Measurements from ENCODE around the gene DMXL2. TPM values are rescaled to one million over a fixed set of nuclear protein-coding genes. Genes with fewer than 3 reads are reported as not detected.

DMXL2 gene
- total RNA-seq, 4 donors from 2014 or later, result 6.9 to 15.1 (median 11.7) TPM

GRCh38 chr15:51491941-51492340 lies 130.6 kb downstream of the DMXL2 start:
- 81 to 92% methylated on average over 5 of the region's 5 CpGs for WGBS, 2 donors

GRCh38 chr15:51484781-51485180 lies 137.8 kb downstream of the DMXL2 start:
- peaks cover 0 to 72% (median 0%) of the 10 kb centered on the region in 3 donors for H3K36me3 ChIP-seq
- H3K27me3 ChIP-seq, result no peaks in the 10 kb centered on the region
- DNase-seq, result no peak
- peaks cover 0 to 22% (median 13%) of the 10 kb centered on the region in 3 donors for H3K9me3 ChIP-seq
- intact Hi-C loops (cut with DNase I), result no loop called here
- no peak overlapping the region for H3K4me3 ChIP-seq
- TF ChIP-seq CTCF (IDR thresholded peaks at IDR 0.05), result no peak
- TF ChIP-seq POLR2A (IDR thresholded peaks at IDR 0.05), result no peak
- H3K27ac ChIP-seq, result no peak overlapping the region
- whole genome bisulfite sequencing, 2 donors, result 80 to 89% methylated on average over 1 of the region's 1 CpG
- no peaks in the 10 kb centered on the region for H3K4me1 ChIP-seq

More at GRCh38 chr15:51491941-51492340, 130.6 kb downstream of the DMXL2 start:
- TF ChIP-seq CTCF (IDR thresholded peaks at IDR 0.05), result no peak
- no peak for TF ChIP-seq POLR2A (IDR thresholded peaks at IDR 0.05)
- Histone ChIP-seq H3K27me3 (no peaks in the 10 kb centered on the region), H3K27ac (no peak overlapping the region), H3K4me1 (no peaks in the 10 kb centered on the region), H3K4me3 (no peak overlapping the region), H3K9me3 (no peaks in the 10 kb centered on the region), H3K36me3 (peaks cover 0 to 32% (median 0%) of the 10 kb centered on the region in 3 donors)
- intact Hi-C loops (cut with DNase I), result no loop called here
- no peak for DNase-seq

- Histone ChIP-seq H3K27ac (no peak overlapping the region), H3K36me3 (peaks cover 0 to 76% (median 0%) of the 10 kb centered on the region in 3 donors), H3K27me3 (no peaks in the 10 kb centered on the region), H3K9me3 (peaks cover 0 to 22% (median 13%) of the 10 kb centered on the region in 3 donors), H3K4me1 (no peaks in the 10 kb centered on the region), H3K4me3 (no peak overlapping the region)
- intact Hi-C loops (cut with DNase I), result no loop called here
- TF ChIP-seq POLR2A (IDR thresholded peaks at IDR 0.05) (no peak), CTCF (IDR thresholded peaks at IDR 0.05) (no peak)
- 100% methylated on average over 2 of the region's 3 CpGs; no CpG with 5 or more reads in 1 of the 2 donors for WGBS, 2 donors
- DNase-seq, result no peak
Measured at GRCh38 chr15:51483985-51484384, 138.6 kb downstream of the DMXL2 start.

- Histone ChIP-seq H3K4me1 (no peaks in the 10 kb centered on the region), H3K36me3 (peaks cover 0 to 71% (median 0%) of the 10 kb centered on the region in 3 donors), H3K27ac (no peak overlapping the region), H3K4me3 (no peak overlapping the region), H3K27me3 (no peaks in the 10 kb centered on the region), H3K9me3 (peaks cover 0 to 22% (median 13%) of the 10 kb centered on the region in 3 donors)
- 83% methylated on average over 1 of the region's 8 CpGs; no CpG with 5 or more reads in 1 of the 2 donors for WGBS, 2 donors
- intact Hi-C loops (cut with DNase I), result no loop called here
- DNase-seq, result no peak
- TF ChIP-seq POLR2A (IDR thresholded peaks at IDR 0.05), result no peak
- TF ChIP-seq CTCF (IDR thresholded peaks at IDR 0.05), result no peak
Measured at GRCh38 chr15:51483520-51483919, 139.1 kb downstream of the DMXL2 start.

GRCh38 chr15:51475736-51476135 lies 146.8 kb downstream of the DMXL2 start:
- TF ChIP-seq CTCF (IDR thresholded peaks at IDR 0.05) (no peak), POLR2A (IDR thresholded peaks at IDR 0.05) (no peak)

More at GRCh38 chr15:51475736-51476135, 146.8 kb downstream of the DMXL2 start:
- no peaks in the 10 kb centered on the region for H3K27me3 ChIP-seq
- intact Hi-C loops (cut with DNase I), result no loop called here
- no peaks in the 10 kb centered on the region for H3K4me1 ChIP-seq
- no peak overlapping the region for H3K4me3 ChIP-seq
- DNase-seq, result no peak
- peaks cover 0 to 44% (median 0%) of the 10 kb centered on the region in 3 donors for H3K36me3 ChIP-seq
- no peak overlapping the region for H3K27ac ChIP-seq
- H3K9me3 ChIP-seq, result no peaks in the 10 kb centered on the region
